ENCODE results near the gene VPS13D.

- TF ChIP-seq CTCF (IDR thresholded peaks at IDR 0.05) (no peak), POLR2A (IDR thresholded peaks at IDR 0.05) (no peak)
These were observed 194.3 kb downstream of the VPS13D start for GRCh38 chr1:12424087-12424529.

Data from right lobe of liver (tissue), 4 donors.